SK-N-SH (cell line): ENCODE results near the gene GALP. TPM values are rescaled to one million over a fixed set of nuclear protein-coding genes. Genes with fewer than 3 reads are reported as not detected.

Experiments
- CTCF ChIA-PET: fragments of 300-600, 350-600 bp; formaldehyde crosslinking; extraction: SDS; loops from one replicate; lab custom pipeline; 2021; lab: Yijun Ruan, JAX
- POLR2A ChIA-PET: fragments of 350-600 bp; sonication (Branson Sonifier 250); formaldehyde crosslinking; extraction: SDS; loops from one replicate; lab custom pipeline; 2020; ENCODE audit warnings: antibody characterized with exemption, inconsistent platforms; lab: Yijun Ruan, JAX
- DNase-seq: peaks from one replicate; pipeline ENCODE4 v3.0.0; 2012
- H2AFZ ChIP-seq: fragments of 200-600 bp; sonication (generic); 2 replicates; pipeline ENCODE4 v1.8.1; 2016; ENCODE audit warnings: antibody characterized with exemption, mild to moderate bottlenecking, low read depth
- H3F3A ChIP-seq: fragments of 200-600 bp; sonication (generic); replicated peaks from 2 replicates; pipeline ENCODE3; 2016; ENCODE audit warnings: antibody characterized with exemption, mild to moderate bottlenecking; ENCODE audit not compliant: insufficient read depth
- H3K27ac ChIP-seq, 2 experiments: fragments of 200-500 bp in 1 of 2; fragments of 200-600 bp in 1 of 2; sonication (Bioruptor generic) in 1 of 2; sonication (generic), shearing (Covaris generic) in 1 of 2; 2 replicates each; pipeline versions ENCODE4 v1.5.1 to v1.6.1; 2014 to 2016; ENCODE audit warnings: low read depth in 2 of 2, inconsistent platforms in 1 of 2, low read length in 1 of 2, mild to moderate bottlenecking in 1 of 2, mixed read lengths in 1 of 2
- H3K27me3 ChIP-seq: fragments of 200-600 bp; sonication (generic), shearing (Covaris generic); 2 replicates; pipeline ENCODE4 v1.6.1; 2016; ENCODE audit warnings: mixed run types; ENCODE audit not compliant: insufficient read depth
- H3K36me3 ChIP-seq, 2 experiments: fragments of 200-500 bp in 1 of 2; fragments of 200-600 bp in 1 of 2; sonication (Bioruptor generic) in 1 of 2; sonication (generic) in 1 of 2; replicated peaks in 1 of 2; 2 replicates each; pipeline versions ENCODE3 to v1.5.1; 2014 to 2016; ENCODE audit warnings: low read length in 1 of 2, mild to moderate bottlenecking in 1 of 2; ENCODE audit not compliant: insufficient read depth in 2 of 2, control insufficient read depth in 1 of 2
- H3K4me1 ChIP-seq, 2 experiments: fragments of 200-500 bp in 1 of 2; fragments of 200-600 bp in 1 of 2; sonication (Bioruptor generic) in 1 of 2; sonication (generic), shearing (Covaris generic) in 1 of 2; 2 replicates each; pipeline versions ENCODE4 v1.5.1 to v1.6.1; 2014 to 2016; ENCODE audit warnings: low read depth in 1 of 2, low read length in 1 of 2, mixed run types in 1 of 2; ENCODE audit not compliant: insufficient read depth in 2 of 2, control insufficient read depth in 1 of 2
- H3K4me2 ChIP-seq: fragments of 200-600 bp; sonication (generic), shearing (Covaris generic); 2 replicates; pipeline ENCODE4 v1.6.1; 2017; ENCODE audit warnings: mixed run types
- H3K4me3 ChIP-seq, 2 experiments: fragments of 200-500 bp in 1 of 2; fragments of 200-600 bp in 1 of 2; sonication (Bioruptor generic) in 1 of 2; sonication (generic), shearing (Covaris generic) in 1 of 2; 2 replicates each; pipeline versions ENCODE4 v1.5.1 to v1.8.1; 2014 to 2016; ENCODE audit warnings: low read depth in 2 of 2, inconsistent platforms in 1 of 2, low read length in 1 of 2, mild to moderate bottlenecking in 1 of 2, mixed read lengths in 1 of 2, moderate library complexity in 1 of 2
- H3K79me2 ChIP-seq: fragments of 200-600 bp; sonication (generic); 2 replicates; pipeline ENCODE4 v1.8.1; 2017; ENCODE audit warnings: mild to moderate bottlenecking; ENCODE audit not compliant: insufficient read depth
- H3K9ac ChIP-seq: fragments of 200-600 bp; sonication (generic); 2 replicates; pipeline ENCODE4 v1.6.1; 2017; ENCODE audit warnings: mixed run types
- H3K9me2 ChIP-seq: fragments of 200-600 bp; sonication (generic); 2 replicates; pipeline ENCODE4 v1.6.1; 2017; ENCODE audit warnings: mixed run types
- H3K9me3 ChIP-seq: fragments of 200-600 bp; sonication (generic); 2 replicates; pipeline ENCODE4 v1.6.1; 2017; ENCODE audit warnings: mixed run types, mild to moderate bottlenecking, moderate library complexity
- H4K20me1 ChIP-seq: fragments of 200-600 bp; sonication (generic); 2 replicates; pipeline ENCODE4 v1.6.1; 2017; ENCODE audit warnings: mild to moderate bottlenecking, mixed run types; ENCODE audit not compliant: insufficient read depth
- ELF1 ChIP-seq: IDR thresholded peaks from 2 replicates; pipeline ENCODE4 v1.4.0; 2012
- EZH2phosphoT487 ChIP-seq: fragments of 200-600 bp; sonication (generic); IDR thresholded peaks from 2 replicates; pipeline ENCODE4 v1.6.1; 2017; ENCODE audit warnings: low read depth, mixed run types, mild to moderate bottlenecking, antibody characterized with exemption, moderate library complexity, borderline replicate concordance
- FOXJ3 ChIP-seq: sonication (generic); formaldehyde crosslinking; IDR thresholded peaks from 2 replicates; pipeline ENCODE4 v1.5.1; 2020; ENCODE audit warnings: mild to moderate bottlenecking, missing genetic modification reagents
- FOXM1 ChIP-seq: IDR thresholded peaks from 2 replicates; pipeline ENCODE4 v1.4.0; 2012; ENCODE audit warnings: low read depth, mild to moderate bottlenecking
- JUND ChIP-seq: IDR thresholded peaks from 2 replicates; pipeline ENCODE4 v1.4.0; 2012
- MXI1 ChIP-seq: IDR thresholded peaks from 2 replicates; pipeline ENCODE4 v1.6.1; 2012; ENCODE audit warnings: mild to moderate bottlenecking, low read depth, low read length, improper control_type of control experiment
- NFIC ChIP-seq: IDR thresholded peaks from 2 replicates; pipeline ENCODE4 v1.4.0; 2012; ENCODE audit warnings: borderline replicate concordance
- RAD21 ChIP-seq: IDR thresholded peaks from 2 replicates; pipeline ENCODE4 v1.6.1; 2012; ENCODE audit warnings: mild to moderate bottlenecking, low read length
- REST ChIP-seq: IDR thresholded peaks from 2 replicates; pipeline ENCODE4 v1.6.1; 2012; ENCODE audit warnings: mild to moderate bottlenecking, low read depth, low read length, moderate library complexity
- RFX5 ChIP-seq: IDR thresholded peaks from 2 replicates; pipeline ENCODE4 v1.6.1; 2012; ENCODE audit warnings: mild to moderate bottlenecking, improper control_type of control experiment, low read length
- SIN3A ChIP-seq: IDR thresholded peaks from 2 replicates; pipeline ENCODE4 v1.6.1; 2012; ENCODE audit warnings: low read depth, mild to moderate bottlenecking, low read length, moderate library complexity, borderline replicate concordance
- TAF1 ChIP-seq: IDR thresholded peaks from 2 replicates; pipeline ENCODE4 v1.6.1; 2012; ENCODE audit warnings: low read depth, mild to moderate bottlenecking, low read length, moderate library complexity, borderline replicate concordance
- TCF12 ChIP-seq: IDR thresholded peaks from 2 replicates; pipeline ENCODE4 v1.4.0; 2012
- TEAD4 ChIP-seq: IDR thresholded peaks from 2 replicates; pipeline ENCODE4 v1.4.0; 2012; ENCODE audit warnings: mild to moderate bottlenecking, borderline replicate concordance; ENCODE audit not compliant: insufficient read depth
- USF1 ChIP-seq: IDR thresholded peaks from 2 replicates; pipeline ENCODE4 v1.4.0; 2012; ENCODE audit warnings: low read depth, borderline replicate concordance
- WGBS: methylation state at CpG from one replicate; pipeline ENCODE4 v1.1.6; 2017; ENCODE audit warnings: low lambda C conversion rate; 5-methylcytosine and 5-hydroxymethylcytosine counted together
- polyA plus RNA-seq, 3 experiments: library from polyadenylated mRNA; depleted of rRNA; stranded (reverse); fragments of >200 nt; gene quantifications; 2 replicates each; pipeline ENCODE4 v1.2.3, GENCODE V29; 2012

The GALP gene
- polyA plus RNA-seq, 1 of the 3 experiments (the other 2 are of a cell fraction): not detected

GRCh38 chr19:56144376-56144775, 31.4 kb upstream of the GALP start:
- POLR2A ChIA-PET: no interaction called here

More at GRCh38 chr19:56144376-56144775, 31.4 kb upstream of the GALP start:
- TF ChIP-seq RFX5 (no peak), TAF1 (no peak), REST (no peak), RAD21 (no peak), FOXJ3 (no peak), FOXM1 (no peak), NFIC (no peak), ELF1 (no peak), EZH2phosphoT487 (no peak), MXI1 (no peak), TCF12 (no peak), JUND (no peak), TEAD4 (no peak), USF1 (no peak), SIN3A (no peak)
- H3K4me1 ChIP-seq: peaks cover 7 to 21% of the 10 kb centered on the region in 2 experiments; a peak in 3 of 4 replicates
- H3K9me2 ChIP-seq: no peaks in the 10 kb centered on the region
- CTCF ChIA-PET: interaction anchor here (1.9 kb wide), 1 partner anchor 10 kb away, joined by 8 read pairs; no protein-coding TSS in a partner anchor
- no peak overlapping the region for H3K4me2 ChIP-seq
- H3F3A ChIP-seq: no peaks in the 10 kb centered on the region
- peaks cover 3 to 16% of the 10 kb centered on the region in 2 experiments for H3K36me3 ChIP-seq
- no peaks in the 10 kb centered on the region for H3K27me3 ChIP-seq
- H4K20me1 ChIP-seq: no peaks in the 10 kb centered on the region
- H3K27ac ChIP-seq: no peak overlapping the region
- H3K4me3 ChIP-seq: no peak overlapping the region
- H3K79me2 ChIP-seq: peaks cover 36% of the 10 kb centered on the region
- no peaks in the 10 kb centered on the region for H3K9me3 ChIP-seq
- no peak overlapping the region for H3K9ac ChIP-seq
- WGBS: 89% methylated on average over 6 of the region's 6 CpGs
- H2AFZ ChIP-seq: no peak overlapping the region
- no peak for DNase-seq
